ENCODE measurements around the gene ETV3L.

Gene ETV3L

GRCh38 chr1:157106813-157107189, 7.2 kb upstream of the ETV3L start:
- TF ChIP-seq EZH2phosphoT487 (IDR thresholded peaks at IDR 0.05; ENCODE audit: borderline replicate concordance, low read length), result no peak
- TF ChIP-seq, protein P1, sequence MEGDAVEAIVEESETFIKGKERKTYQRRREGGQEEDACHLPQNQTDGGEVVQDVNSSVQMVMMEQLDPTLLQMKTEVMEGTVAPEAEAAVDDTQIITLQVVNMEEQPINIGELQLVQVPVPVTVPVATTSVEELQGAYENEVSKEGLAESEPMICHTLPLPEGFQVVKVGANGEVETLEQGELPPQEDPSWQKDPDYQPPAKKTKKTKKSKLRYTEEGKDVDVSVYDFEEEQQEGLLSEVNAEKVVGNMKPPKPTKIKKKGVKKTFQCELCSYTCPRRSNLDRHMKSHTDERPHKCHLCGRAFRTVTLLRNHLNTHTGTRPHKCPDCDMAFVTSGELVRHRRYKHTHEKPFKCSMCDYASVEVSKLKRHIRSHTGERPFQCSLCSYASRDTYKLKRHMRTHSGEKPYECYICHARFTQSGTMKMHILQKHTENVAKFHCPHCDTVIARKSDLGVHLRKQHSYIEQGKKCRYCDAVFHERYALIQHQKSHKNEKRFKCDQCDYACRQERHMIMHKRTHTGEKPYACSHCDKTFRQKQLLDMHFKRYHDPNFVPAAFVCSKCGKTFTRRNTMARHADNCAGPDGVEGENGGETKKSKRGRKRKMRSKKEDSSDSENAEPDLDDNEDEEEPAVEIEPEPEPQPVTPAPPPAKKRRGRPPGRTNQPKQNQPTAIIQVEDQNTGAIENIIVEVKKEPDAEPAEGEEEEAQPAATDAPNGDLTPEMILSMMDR (IDR thresholded peaks at IDR 0.05; ENCODE audit: low read depth, low read length, poor library complexity, severe bottlenecking), result no peak
- Histone ChIP-seq H3K36me3 (ENCODE audit: control insufficient read depth, low read length) (no peaks in the 10 kb centered on the region), H3F3A (ENCODE audit: control insufficient read depth, insufficient read depth) (no peaks in the 10 kb centered on the region), H3K9me3 (ENCODE audit: control insufficient read depth, insufficient read depth, low read length) (no peaks in the 10 kb centered on the region), H3K9me2 (replicated peaks; ENCODE audit: control insufficient read depth, low read length) (no peaks in the 10 kb centered on the region), H3K4me1 (ENCODE audit: control insufficient read depth, low read length) (0 out of 2 replicates have a peak, but pooled peaks cover 5% of the 10 kb centered on the region), H3K79me2 (ENCODE audit: control insufficient read depth, low read length) (no peaks in the 10 kb centered on the region), H4K20me1 (ENCODE audit: control insufficient read depth, insufficient read depth, low read depth, low read length) (no peaks in the 10 kb centered on the region), H3K27ac (ENCODE audit: low read depth, low read length) (no peak overlapping the region), H3K4me3 (ENCODE audit: low read length) (no peak overlapping the region), H3K4me2 (ENCODE audit: low read length) (no peak overlapping the region), H3K27me3 (ENCODE audit: control insufficient read depth, low read length) (peaks cover 78% of the 10 kb centered on the region)

DNA sequence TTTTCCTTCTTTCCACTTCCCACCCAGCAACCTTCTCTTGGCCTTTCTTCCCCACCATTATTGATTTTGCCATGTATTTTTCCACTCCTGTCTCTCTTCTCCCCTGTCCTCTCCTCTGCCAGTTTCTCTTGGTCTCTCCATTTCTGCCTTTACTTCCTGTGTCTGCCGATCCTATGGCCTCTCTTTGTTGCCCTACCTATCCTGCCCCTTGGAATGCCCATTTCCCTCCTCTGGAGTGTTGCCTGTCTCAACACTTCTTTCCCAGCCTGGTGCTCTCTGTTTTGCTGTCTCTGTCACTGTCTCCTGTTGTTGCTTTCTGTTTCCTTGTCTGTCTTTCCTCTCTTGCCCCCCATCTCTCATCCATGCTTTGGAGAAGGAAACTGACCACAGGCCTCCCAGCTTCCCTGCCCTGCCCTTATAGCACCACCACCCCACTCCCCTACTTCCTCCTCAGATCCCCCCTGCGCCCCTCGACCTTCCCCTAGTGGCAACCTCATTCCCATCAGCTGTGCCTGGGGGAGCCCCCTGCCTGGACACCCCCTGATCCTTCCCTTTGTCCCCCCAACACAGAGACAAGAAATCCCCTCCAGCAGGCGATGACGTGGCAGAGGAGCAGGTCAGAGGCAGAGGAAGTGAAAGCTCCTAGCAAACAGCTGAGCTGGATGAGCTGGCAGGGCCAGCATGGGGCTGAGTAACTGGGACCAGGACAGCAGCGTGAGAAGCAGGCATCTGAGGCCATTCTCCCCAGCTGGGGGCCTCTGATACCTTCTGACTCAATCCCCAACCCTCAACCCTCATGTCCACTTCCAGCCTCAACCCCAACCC, 6.6 kb upstream of the ETV3L start:
- Histone ChIP-seq H3K27ac (ENCODE audit: low read depth, low read length) (no peak overlapping the region), H4K20me1 (ENCODE audit: control insufficient read depth, insufficient read depth, low read depth, low read length) (no peaks in the 10 kb centered on the region), H3K4me2 (ENCODE audit: low read length) (no peak overlapping the region), H3K79me2 (ENCODE audit: control insufficient read depth, low read length) (no peaks in the 10 kb centered on the region), H3K36me3 (ENCODE audit: control insufficient read depth, low read length) (no peaks in the 10 kb centered on the region), H3K4me1 (ENCODE audit: control insufficient read depth, low read length) (0 out of 2 replicates have a peak, but pooled peaks cover 5% of the 10 kb centered on the region), H3K4me3 (ENCODE audit: low read length) (no peak overlapping the region), H3K9me3 (ENCODE audit: control insufficient read depth, insufficient read depth, low read length) (no peaks in the 10 kb centered on the region), H3K9me2 (replicated peaks; ENCODE audit: control insufficient read depth, low read length) (no peaks in the 10 kb centered on the region), H3F3A (ENCODE audit: control insufficient read depth, insufficient read depth) (no peaks in the 10 kb centered on the region), H3K27me3 (ENCODE audit: control insufficient read depth, low read length) (peaks cover 76% of the 10 kb centered on the region)
- TF ChIP-seq EZH2phosphoT487 (IDR thresholded peaks at IDR 0.05; ENCODE audit: borderline replicate concordance, low read length), result no peak
- TF ChIP-seq, protein P1 (IDR thresholded peaks at IDR 0.05; ENCODE audit: low read depth, low read length, poor library complexity, severe bottlenecking), result no peak

- TF ChIP-seq EZH2phosphoT487 (IDR thresholded peaks at IDR 0.05; ENCODE audit: borderline replicate concordance, low read length), result no peak
- TF ChIP-seq, protein P1 (IDR thresholded peaks at IDR 0.05; ENCODE audit: low read depth, low read length, poor library complexity, severe bottlenecking), result no peak
These were observed 5.8 kb upstream of the ETV3L start for GRCh38 chr1:157105298-157105987.

More at GRCh38 chr1:157105298-157105987, 5.8 kb upstream of the ETV3L start:
- no peak overlapping the region for H3K27ac ChIP-seq (ENCODE audit: low read depth, low read length)
- peaks cover 76% of the 10 kb centered on the region for H3K27me3 ChIP-seq (ENCODE audit: control insufficient read depth, low read length)
- H3K4me2 ChIP-seq (ENCODE audit: low read length), result no peak overlapping the region
- H3K9me3 ChIP-seq (ENCODE audit: control insufficient read depth, insufficient read depth, low read length), result no peaks in the 10 kb centered on the region
- no peaks in the 10 kb centered on the region for H3F3A ChIP-seq (ENCODE audit: control insufficient read depth, insufficient read depth)
- H4K20me1 ChIP-seq (ENCODE audit: control insufficient read depth, insufficient read depth, low read depth, low read length), result no peaks in the 10 kb centered on the region
- H3K79me2 ChIP-seq (ENCODE audit: control insufficient read depth, low read length), result no peaks in the 10 kb centered on the region
- H3K9me2 ChIP-seq (replicated peaks; ENCODE audit: control insufficient read depth, low read length), result no peaks in the 10 kb centered on the region
- no peak overlapping the region for H3K4me3 ChIP-seq (ENCODE audit: low read length)
- no peaks in the 10 kb centered on the region for H3K36me3 ChIP-seq (ENCODE audit: control insufficient read depth, low read length)
- H3K4me1 ChIP-seq (ENCODE audit: control insufficient read depth, low read length), result 0 out of 2 replicates have a peak, but pooled peaks cover 5% of the 10 kb centered on the region

Data from DOHH2 (cell line).